Right lung (tissue), 5 donors: ENCODE data around the gene NOL12. TPM values are rescaled to one million over a fixed set of nuclear protein-coding genes. Genes with fewer than 3 reads are reported as not detected.
A peak's percentile ranks its signal among the peaks of the same experiment; 100 is the strongest.

Experiments
- DNase-seq, 2 donors: peaks; one replicate each; pipeline ENCODE4 v3.0.0-alpha.2; 2013
- polyA plus RNA-seq, 5 donors: library from polyadenylated mRNA; unstranded; fragments of 120-200 nt; gene quantifications; one replicate each; pipeline versions ENCODE4 v1.2.1 to v1.2.3, GENCODE V29; 2013; ENCODE audit warnings: inconsistent platforms in 1 of 5, low replicate concordance in 1 of 5; ENCODE audit not compliant: insufficient read length in 5 of 5, insufficient read depth in 1 of 5

The NOL12 gene
- polyA plus RNA-seq, 5 donors = 17.1 to 28.2 (median 18.8) TPM

GRCh38 chr22:37658133-37659065 lies 27.7 kb upstream of the NOL12 start, which contains the start of gene PDXP:
PDXP (plus strand) TSS chr22:37658723; CDS start chr22:37658783, 60 bp downstream.
- peak; percentile 99 for DNase-seq

- DNase-seq = no peak
Observed at GRCh38 chr22:37659066-37659896, 26.9 kb upstream of the NOL12 start.

GRCh38 chr22:37659897-37660708 lies 26.0 kb upstream of the NOL12 start:
- DNase-seq = no peak

GRCh38 chr22:37660709-37661045 lies 25.5 kb upstream of the NOL12 start:
- DNase-seq = no peak

GRCh38 chr22:37661160-37661924 lies 24.8 kb upstream of the NOL12 start:
- peak in 1 of 2 donors; percentile 67 for DNase-seq

- DNase-seq = no peak
Observed at GRCh38 chr22:37662039-37662438, 24.1 kb upstream of the NOL12 start.

- DNase-seq = no peak
Observed at GRCh38 chr22:37663521-37664140, 22.5 kb upstream of the NOL12 start.

- no peak for DNase-seq
Observed at GRCh38 chr22:37664249-37665101, 21.7 kb upstream of the NOL12 start.

GRCh38 chr22:37665487-37665886 lies 20.7 kb upstream of the NOL12 start:
- DNase-seq = no peak

- DNase-seq = no peak
Observed at GRCh38 chr22:37669586-37669985, 16.6 kb upstream of the NOL12 start.

GRCh38 chr22:37672206-37672919 lies 13.8 kb upstream of the NOL12 start:
- no peak for DNase-seq

GRCh38 chr22:37672920-37673455 lies 13.2 kb upstream of the NOL12 start:
- DNase-seq = no peak

GRCh38 chr22:37674248-37674647 lies 11.9 kb upstream of the NOL12 start:
- DNase-seq = no peak

- peak; percentile 96 for DNase-seq
Observed at GRCh38 chr22:37674951-37675929, 10.9 kb upstream of the NOL12 start, which contains the start of gene LGALS1. LGALS1 (plus strand) TSS chr22:37675636; CDS start chr22:37675703, 67 bp downstream.

GRCh38 chr22:37675930-37676735 lies 10.0 kb upstream of the NOL12 start:
- no peak for DNase-seq
